ENCODE results near the gene CFB.
"Not testable (repeated sequence)": the region's sequence is repeated elsewhere in the genome, so short reads cannot be mapped to it uniquely, and the experiment has no call there.

CFB gene

DNA sequence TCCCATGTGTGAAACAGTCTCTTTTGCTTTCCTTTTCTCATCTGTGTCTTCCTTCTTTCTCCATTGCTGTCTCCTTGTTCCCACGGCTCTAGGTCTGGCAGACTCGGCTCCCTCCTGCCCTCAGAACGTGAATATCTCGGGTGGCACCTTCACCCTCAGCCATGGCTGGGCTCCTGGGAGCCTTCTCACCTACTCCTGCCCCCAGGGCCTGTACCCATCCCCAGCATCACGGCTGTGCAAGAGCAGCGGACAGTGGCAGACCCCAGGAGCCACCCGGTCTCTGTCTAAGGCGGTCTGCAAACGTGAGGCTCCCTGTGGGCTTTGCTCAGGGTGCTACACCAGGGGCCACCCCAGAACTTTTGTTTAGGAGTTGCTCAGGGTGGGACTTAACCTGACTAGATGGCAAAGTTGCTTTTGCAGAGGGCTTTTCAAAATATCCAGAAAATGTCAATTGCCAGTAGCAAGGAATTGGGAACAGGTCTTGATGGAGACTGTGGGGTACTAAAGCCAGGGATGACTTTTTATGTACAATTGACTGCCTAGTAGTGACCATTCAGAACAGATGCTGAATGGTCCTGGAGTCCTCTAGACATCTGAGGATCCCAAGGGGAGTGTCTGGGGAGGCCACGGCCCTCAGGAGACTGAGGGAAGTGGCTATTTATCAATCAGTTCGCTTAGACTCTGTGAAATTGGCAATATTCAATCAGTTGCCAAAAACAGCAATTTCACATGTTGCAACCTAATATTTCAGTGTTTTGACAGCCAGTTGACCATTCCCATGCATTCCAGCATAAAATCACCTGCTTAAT is 17.8 kb upstream of the CFB start:
- TF ChIP-seq, protein P1, sequence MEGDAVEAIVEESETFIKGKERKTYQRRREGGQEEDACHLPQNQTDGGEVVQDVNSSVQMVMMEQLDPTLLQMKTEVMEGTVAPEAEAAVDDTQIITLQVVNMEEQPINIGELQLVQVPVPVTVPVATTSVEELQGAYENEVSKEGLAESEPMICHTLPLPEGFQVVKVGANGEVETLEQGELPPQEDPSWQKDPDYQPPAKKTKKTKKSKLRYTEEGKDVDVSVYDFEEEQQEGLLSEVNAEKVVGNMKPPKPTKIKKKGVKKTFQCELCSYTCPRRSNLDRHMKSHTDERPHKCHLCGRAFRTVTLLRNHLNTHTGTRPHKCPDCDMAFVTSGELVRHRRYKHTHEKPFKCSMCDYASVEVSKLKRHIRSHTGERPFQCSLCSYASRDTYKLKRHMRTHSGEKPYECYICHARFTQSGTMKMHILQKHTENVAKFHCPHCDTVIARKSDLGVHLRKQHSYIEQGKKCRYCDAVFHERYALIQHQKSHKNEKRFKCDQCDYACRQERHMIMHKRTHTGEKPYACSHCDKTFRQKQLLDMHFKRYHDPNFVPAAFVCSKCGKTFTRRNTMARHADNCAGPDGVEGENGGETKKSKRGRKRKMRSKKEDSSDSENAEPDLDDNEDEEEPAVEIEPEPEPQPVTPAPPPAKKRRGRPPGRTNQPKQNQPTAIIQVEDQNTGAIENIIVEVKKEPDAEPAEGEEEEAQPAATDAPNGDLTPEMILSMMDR (IDR thresholded peaks at IDR 0.05; ENCODE audit: low read depth, low read length) = no peak
- DNase-seq (ENCODE audit: low read depth in 2 of 2) = no peak
- no peak overlapping the region for H3K4me3 ChIP-seq (replicated peaks in 1 of 2; ENCODE audit: low read depth in 2 of 2, low read length in 2 of 2)

DNA sequence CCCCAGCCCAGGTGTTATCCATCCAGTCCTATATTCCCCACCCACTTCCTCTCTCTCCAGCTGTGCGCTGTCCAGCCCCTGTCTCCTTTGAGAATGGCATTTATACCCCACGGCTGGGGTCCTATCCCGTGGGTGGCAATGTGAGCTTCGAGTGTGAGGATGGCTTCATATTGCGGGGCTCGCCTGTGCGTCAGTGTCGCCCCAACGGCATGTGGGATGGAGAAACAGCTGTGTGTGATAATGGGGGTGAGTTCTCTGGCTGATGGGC is 17.3 kb upstream of the CFB start:
- H3K4me3 ChIP-seq (replicated peaks in 1 of 2; ENCODE audit: low read depth in 2 of 2, low read length in 2 of 2) = no peak overlapping the region
- TF ChIP-seq, protein P1 (IDR thresholded peaks at IDR 0.05; ENCODE audit: low read depth, low read length) = no peak
- DNase-seq (ENCODE audit: low read depth in 2 of 2) = no peak

DNA sequence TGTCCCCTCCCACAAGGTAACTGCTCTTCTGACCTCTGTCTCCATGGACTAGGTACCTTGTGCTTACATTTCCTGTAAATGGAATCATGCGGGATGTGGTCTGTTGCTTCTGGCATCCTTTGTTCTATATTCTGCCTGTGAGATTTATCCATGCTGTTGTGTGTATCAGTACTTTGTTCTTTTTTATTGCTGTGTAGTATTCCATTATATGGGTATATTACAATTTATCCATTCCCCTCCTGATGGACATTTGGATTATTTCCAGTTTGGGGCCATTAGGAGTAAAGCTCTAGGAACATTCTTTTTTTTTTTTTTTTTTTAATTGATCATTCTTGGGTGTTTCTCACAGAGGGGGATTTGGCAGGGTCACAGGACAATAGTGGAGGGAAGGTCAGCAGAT is 14.9 kb upstream of the CFB start:
- no peak overlapping the region for H3K4me3 ChIP-seq (replicated peaks in 1 of 2; ENCODE audit: low read depth in 2 of 2, low read length in 2 of 2)
- TF ChIP-seq, protein P1 (IDR thresholded peaks at IDR 0.05; ENCODE audit: low read depth, low read length) = no peak

DNA sequence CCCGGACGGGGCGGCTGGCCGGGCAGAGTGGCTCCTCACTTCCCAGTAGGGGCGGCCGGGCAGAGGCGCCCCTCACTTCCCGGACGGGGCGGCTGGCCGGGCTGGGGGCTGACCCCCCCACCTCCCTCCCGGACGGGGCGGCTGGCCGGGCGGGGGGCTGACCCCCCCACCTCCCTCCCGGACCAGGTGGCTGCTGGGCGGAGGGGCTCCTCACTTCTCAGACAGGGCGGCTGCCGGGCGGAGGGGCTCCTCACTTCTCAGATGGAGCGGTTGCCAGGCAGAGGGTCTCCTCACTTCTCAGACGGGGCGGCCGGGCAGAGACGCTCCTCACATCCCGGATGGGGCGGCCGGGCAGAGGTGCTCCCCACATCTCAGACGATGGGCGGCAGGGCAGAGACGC is 13.8 kb upstream of the CFB start:
- not testable (repeated sequence) for H3K4me3 ChIP-seq (replicated peaks in 1 of 2; ENCODE audit: low read depth in 2 of 2, low read length in 2 of 2); DNase-seq (ENCODE audit: low read depth in 2 of 2)

More for the DNA sequence above, 14.9 kb upstream of the CFB start:
- no peak for DNase-seq (ENCODE audit: low read depth in 2 of 2)

DNA sequence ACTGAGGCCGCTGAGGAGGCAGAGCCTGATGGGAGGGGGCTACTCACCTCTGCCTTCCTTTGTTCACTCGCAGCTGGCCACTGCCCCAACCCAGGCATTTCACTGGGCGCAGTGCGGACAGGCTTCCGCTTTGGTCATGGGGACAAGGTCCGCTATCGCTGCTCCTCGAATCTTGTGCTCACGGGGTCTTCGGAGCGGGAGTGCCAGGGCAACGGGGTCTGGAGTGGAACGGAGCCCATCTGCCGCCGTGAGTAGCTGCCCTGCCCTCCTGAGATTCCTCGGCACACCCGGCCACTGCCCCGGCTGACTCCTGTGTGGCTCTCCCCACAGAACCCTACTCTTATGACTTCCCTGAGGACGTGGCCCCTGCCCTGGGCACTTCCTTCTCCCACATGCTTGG is 12.4 kb upstream of the CFB start:
- no peak for DNase-seq (ENCODE audit: low read depth in 2 of 2)
- TF ChIP-seq, protein P1 (IDR thresholded peaks at IDR 0.05; ENCODE audit: low read depth, low read length) = no peak

DNA sequence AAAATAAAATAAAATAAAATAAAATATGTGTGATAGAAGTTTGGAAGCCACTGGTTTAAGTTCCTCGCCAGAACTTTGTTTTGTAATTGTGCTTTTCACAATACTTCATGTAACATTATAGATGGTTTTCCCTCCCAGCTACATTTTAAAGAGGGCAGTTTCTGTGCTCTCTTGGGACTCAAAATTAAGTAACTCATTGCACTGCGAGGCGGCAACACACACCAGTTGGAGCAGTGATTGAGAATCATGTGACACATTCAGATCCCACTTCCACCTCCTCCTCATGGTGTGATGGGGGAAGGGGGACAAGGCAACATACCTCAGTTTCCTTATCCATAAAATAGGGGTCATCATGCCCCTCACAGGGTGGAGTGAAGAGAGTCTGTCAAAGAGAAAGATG is 10.9 kb upstream of the CFB start:
- TF ChIP-seq, protein P1 (IDR thresholded peaks at IDR 0.05; ENCODE audit: low read depth, low read length) = no peak
- H3K4me3 ChIP-seq (replicated peaks in 1 of 2; ENCODE audit: low read depth in 2 of 2, low read length in 2 of 2) = no peak overlapping the region
- no peak for DNase-seq (ENCODE audit: low read depth in 2 of 2)

More for the DNA sequence above, 12.4 kb upstream of the CFB start:
- no peak overlapping the region for H3K4me3 ChIP-seq (replicated peaks in 1 of 2; ENCODE audit: low read depth in 2 of 2, low read length in 2 of 2)

DNA sequence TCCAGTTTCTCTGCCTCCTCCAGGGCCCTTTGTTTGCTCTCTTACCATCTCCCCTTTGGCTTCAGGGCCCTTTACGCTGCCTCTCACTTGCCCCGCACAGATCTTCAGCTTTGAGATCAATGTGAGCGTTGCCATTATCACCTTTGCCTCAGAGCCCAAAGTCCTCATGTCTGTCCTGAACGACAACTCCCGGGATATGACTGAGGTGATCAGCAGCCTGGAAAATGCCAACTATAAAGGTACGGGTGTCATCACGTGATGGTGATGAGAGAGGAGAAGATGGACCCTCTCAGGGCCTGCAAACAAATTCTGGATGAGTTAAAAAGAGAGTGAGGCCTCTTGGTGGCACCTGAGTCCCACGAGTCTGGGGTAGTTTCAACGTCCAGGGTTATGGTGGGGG is 10.1 kb upstream of the CFB start:
- TF ChIP-seq, protein P1 (IDR thresholded peaks at IDR 0.05; ENCODE audit: low read depth, low read length) = no peak
- H3K4me3 ChIP-seq (replicated peaks in 1 of 2; ENCODE audit: low read depth in 2 of 2, low read length in 2 of 2) = no peak overlapping the region
- DNase-seq (ENCODE audit: low read depth in 2 of 2) = no peak
